ENCODE measurements around the gene FRMD8. TPM values are rescaled to one million over a fixed set of nuclear protein-coding genes. Genes with fewer than 3 reads are reported as not detected.

Gene FRMD8
- total RNA-seq, 1 donor from 2014 or later = 40.5 TPM

- DNase-seq (ENCODE audit: low spot score) = no peak
- H3K27ac Mint-ChIP-seq = peak overlapping the region; percentile 34
- H3K27me3 Mint-ChIP-seq (ENCODE audit: insufficient read depth) = no peaks in the 10 kb centered on the region
- no peaks in the 10 kb centered on the region for H3K9me3 Mint-ChIP-seq
- H3K4me3 Mint-ChIP-seq = peak overlapping the region; percentile 33
- H3K36me3 Mint-ChIP-seq (ENCODE audit: low read depth) = peaks cover 18% of the 10 kb centered on the region
- intact Hi-C loops (cut with micrococcal nuclease) = no loop called here
- H3K4me1 Mint-ChIP-seq (ENCODE audit: low read depth) = peaks cover 31% of the 10 kb centered on the region
Observed at GRCh38 chr11:65390099-65390941, 3.9 kb downstream of the FRMD8 start.

GRCh38 chr11:65390996-65391395 is 4.6 kb downstream of the FRMD8 start:
- Mint-ChIP-seq H3K36me3 (ENCODE audit: low read depth) (peaks cover 18% of the 10 kb centered on the region), H3K4me3 (no peak overlapping the region), H3K27ac (peak overlapping the region; percentile 61)

GRCh38 chr11:65392186-65392829 is 5.9 kb downstream of the FRMD8 start:
- Mint-ChIP-seq H3K9me3 (no peaks in the 10 kb centered on the region), H3K27ac (peak overlapping the region; percentile 55), H3K4me1 (ENCODE audit: low read depth) (peaks cover 27% of the 10 kb centered on the region), H3K27me3 (ENCODE audit: insufficient read depth) (no peaks in the 10 kb centered on the region), H3K4me3 (no peak overlapping the region), H3K36me3 (ENCODE audit: low read depth) (peaks cover 22% of the 10 kb centered on the region)
- no peak for DNase-seq (ENCODE audit: low spot score)
- intact Hi-C loops (cut with micrococcal nuclease) = no loop called here

More at GRCh38 chr11:65390996-65391395, 4.6 kb downstream of the FRMD8 start:
- no peaks in the 10 kb centered on the region for H3K27me3 Mint-ChIP-seq (ENCODE audit: insufficient read depth)
- DNase-seq (ENCODE audit: low spot score) = no peak
- intact Hi-C loops (cut with micrococcal nuclease) = no loop called here
- peaks cover 27% of the 10 kb centered on the region for H3K4me1 Mint-ChIP-seq (ENCODE audit: low read depth)
- no peaks in the 10 kb centered on the region for H3K9me3 Mint-ChIP-seq

- Mint-ChIP-seq H3K27me3 (ENCODE audit: insufficient read depth) (no peaks in the 10 kb centered on the region), H3K27ac (peak overlapping the region; percentile 44), H3K4me3 (no peak overlapping the region), H3K4me1 (ENCODE audit: low read depth) (peaks cover 27% of the 10 kb centered on the region), H3K36me3 (ENCODE audit: low read depth) (peaks cover 24% of the 10 kb centered on the region), H3K9me3 (no peaks in the 10 kb centered on the region)
- no peak for DNase-seq (ENCODE audit: low spot score)
- intact Hi-C loops (cut with micrococcal nuclease) = no loop called here
Observed at GRCh38 chr11:65392899-65393298, 6.5 kb downstream of the FRMD8 start.

GRCh38 chr11:65393513-65394079 is 7.2 kb downstream of the FRMD8 start:
- no peak for DNase-seq (ENCODE audit: low spot score)
- H3K4me3 Mint-ChIP-seq = no peak overlapping the region
- no peak overlapping the region for H3K27ac Mint-ChIP-seq
- H3K9me3 Mint-ChIP-seq = no peaks in the 10 kb centered on the region
- peaks cover 20% of the 10 kb centered on the region for H3K4me1 Mint-ChIP-seq (ENCODE audit: low read depth)
- intact Hi-C loops (cut with micrococcal nuclease) = no loop called here
- H3K36me3 Mint-ChIP-seq (ENCODE audit: low read depth) = peaks cover 25% of the 10 kb centered on the region
- H3K27me3 Mint-ChIP-seq (ENCODE audit: insufficient read depth) = no peaks in the 10 kb centered on the region

- intact Hi-C loops (cut with micrococcal nuclease) = no loop called here
- H3K9me3 Mint-ChIP-seq = no peaks in the 10 kb centered on the region
Observed at GRCh38 chr11:65394125-65394536, 7.7 kb downstream of the FRMD8 start.

GRCh38 chr11:65395961-65396530 is 9.6 kb downstream of the FRMD8 start:
- no peak for DNase-seq (ENCODE audit: low spot score)
- Mint-ChIP-seq H3K36me3 (ENCODE audit: low read depth) (peaks cover 21% of the 10 kb centered on the region), H3K27me3 (ENCODE audit: insufficient read depth) (no peaks in the 10 kb centered on the region), H3K4me3 (no peak overlapping the region), H3K27ac (no peak overlapping the region), H3K9me3 (no peaks in the 10 kb centered on the region), H3K4me1 (ENCODE audit: low read depth) (peaks cover 2% of the 10 kb centered on the region)
- intact Hi-C loops (cut with micrococcal nuclease) = no loop called here

More at GRCh38 chr11:65394125-65394536, 7.7 kb downstream of the FRMD8 start:
- DNase-seq (ENCODE audit: low spot score) = no peak
- peaks cover 24% of the 10 kb centered on the region for H3K36me3 Mint-ChIP-seq (ENCODE audit: low read depth)
- H3K27me3 Mint-ChIP-seq (ENCODE audit: insufficient read depth) = no peaks in the 10 kb centered on the region
- peaks cover 14% of the 10 kb centered on the region for H3K4me1 Mint-ChIP-seq (ENCODE audit: low read depth)
- H3K27ac Mint-ChIP-seq = no peak overlapping the region
- no peak overlapping the region for H3K4me3 Mint-ChIP-seq

- H3K36me3 Mint-ChIP-seq (ENCODE audit: low read depth) = peaks cover 21% of the 10 kb centered on the region
- H3K27me3 Mint-ChIP-seq (ENCODE audit: insufficient read depth) = no peaks in the 10 kb centered on the region
- no peak overlapping the region for H3K27ac Mint-ChIP-seq
- H3K4me3 Mint-ChIP-seq = no peak overlapping the region
- no peak for DNase-seq (ENCODE audit: low spot score)
- intact Hi-C loops (cut with micrococcal nuclease) = no loop called here
- no peaks in the 10 kb centered on the region for H3K9me3 Mint-ChIP-seq
- no peaks in the 10 kb centered on the region for H3K4me1 Mint-ChIP-seq (ENCODE audit: low read depth)
Observed at GRCh38 chr11:65396769-65397745, 10.6 kb downstream of the FRMD8 start.

GRCh38 chr11:65398362-65398910 is 12.0 kb downstream of the FRMD8 start:
- DNase-seq (ENCODE audit: low spot score) = no peak
- intact Hi-C loops (cut with micrococcal nuclease) = no loop called here
- Mint-ChIP-seq H3K36me3 (ENCODE audit: low read depth) (peaks cover 22% of the 10 kb centered on the region), H3K4me3 (no peak overlapping the region), H3K27me3 (ENCODE audit: insufficient read depth) (no peaks in the 10 kb centered on the region), H3K9me3 (no peaks in the 10 kb centered on the region), H3K4me1 (ENCODE audit: low read depth) (peaks cover 3% of the 10 kb centered on the region), H3K27ac (peak overlapping the region; percentile 18)

- intact Hi-C loops (cut with micrococcal nuclease) = no loop called here
- DNase-seq (ENCODE audit: low spot score) = no peak
- Mint-ChIP-seq H3K27ac (no peak overlapping the region), H3K9me3 (no peaks in the 10 kb centered on the region), H3K4me1 (ENCODE audit: low read depth) (peaks cover 6% of the 10 kb centered on the region), H3K36me3 (ENCODE audit: low read depth) (peaks cover 24% of the 10 kb centered on the region), H3K4me3 (no peak overlapping the region), H3K27me3 (ENCODE audit: insufficient read depth) (no peaks in the 10 kb centered on the region)
Observed at GRCh38 chr11:65399249-65399648, 12.8 kb downstream of the FRMD8 start.

GRCh38 chr11:65399845-65400244 is 13.4 kb downstream of the FRMD8 start:
- Mint-ChIP-seq H3K4me3 (no peak overlapping the region), H3K4me1 (ENCODE audit: low read depth) (peaks cover 6% of the 10 kb centered on the region), H3K27ac (no peak overlapping the region), H3K9me3 (no peaks in the 10 kb centered on the region), H3K27me3 (ENCODE audit: insufficient read depth) (no peaks in the 10 kb centered on the region), H3K36me3 (ENCODE audit: low read depth) (peaks cover 30% of the 10 kb centered on the region)
- intact Hi-C loops (cut with micrococcal nuclease) = no loop called here
- no peak for DNase-seq (ENCODE audit: low spot score)
